ENCODE results near the gene EHMT2.

The EHMT2 gene

GRCh38 chr6:31880616-31881015 is 16.9 kb downstream of the EHMT2 start:
- TF ChIP-seq CTCF (conservative IDR thresholded peaks at IDR 0.05; ENCODE audit: low read depth) = no peak
- no peak for DNase-seq (ENCODE audit: low spot score)
- CTCF ChIA-PET = no interaction called here
- no peak overlapping the region for H3K27ac ChIP-seq
- POLR2A ChIA-PET (ENCODE audit: low non-redundant PET) = no interaction called here

GRCh38 chr6:31879901-31880300 is 17.6 kb downstream of the EHMT2 start:
- CTCF ChIA-PET = no interaction called here
- peak overlapping the region; percentile 40; the same call in 1 of the 2 replicates for H3K27ac ChIP-seq
- POLR2A ChIA-PET (ENCODE audit: low non-redundant PET) = no interaction called here
- DNase-seq (ENCODE audit: low spot score) = no peak
- no peak for TF ChIP-seq CTCF (conservative IDR thresholded peaks at IDR 0.05; ENCODE audit: low read depth)

- no peak for DNase-seq (ENCODE audit: low spot score)
- CTCF ChIA-PET = no interaction called here
- no peak for TF ChIP-seq CTCF (conservative IDR thresholded peaks at IDR 0.05; ENCODE audit: low read depth)
- H3K27ac ChIP-seq = peak overlapping the region; percentile 40
- POLR2A ChIA-PET (ENCODE audit: low non-redundant PET) = no interaction called here
Observed at GRCh38 chr6:31879143-31879542, 18.4 kb downstream of the EHMT2 start.

- POLR2A ChIA-PET (ENCODE audit: low non-redundant PET) = no interaction called here
- peak within 1 kb of the TSS; percentile 40 for H3K27ac ChIP-seq
- TF ChIP-seq CTCF (conservative IDR thresholded peaks at IDR 0.05; ENCODE audit: low read depth) = no peak
Observed at GRCh38 chr6:31878726-31879125, 18.8 kb downstream of the EHMT2 start, which contains the start of gene SLC44A4. Gene SLC44A4 (minus strand): TSS chr6:31878997. CDS start chr6:31878980, 17 bp downstream.

GRCh38 chr6:31878222-31878621 is 19.3 kb downstream of the EHMT2 start:
- ChIA-PET CTCF (interaction anchor here (1.0 kb wide), 1 partner anchor 14 kb away, joined by 4 read pairs; no protein-coding TSS in a partner anchor), POLR2A (ENCODE audit: low non-redundant PET) (no interaction called here)
- no peak for DNase-seq (ENCODE audit: low spot score)
- no peak for TF ChIP-seq CTCF (conservative IDR thresholded peaks at IDR 0.05; ENCODE audit: low read depth)
- no peak overlapping the region; the same call in 1 of the 2 replicates for H3K27ac ChIP-seq

More at GRCh38 chr6:31878726-31879125, 18.8 kb downstream of the EHMT2 start, which contains the start of gene SLC44A4:
- CTCF ChIA-PET = interaction anchor here (1.0 kb wide), 1 partner anchor 15 kb away, joined by 4 read pairs; no protein-coding TSS in a partner anchor
- DNase-seq (ENCODE audit: low spot score) = no peak

- ChIA-PET POLR2A (ENCODE audit: low non-redundant PET) (no interaction called here), CTCF (interaction anchor here (1.0 kb wide), 1 partner anchor 14 kb away, joined by 4 read pairs; no protein-coding TSS in a partner anchor)
- H3K27ac ChIP-seq = no peak overlapping the region; the same call in 1 of the 2 replicates
- DNase-seq (ENCODE audit: low spot score) = no peak
- TF ChIP-seq CTCF (conservative IDR thresholded peaks at IDR 0.05; ENCODE audit: low read depth) = no peak
Observed at GRCh38 chr6:31877651-31878161, 19.8 kb downstream of the EHMT2 start.
